ENCODE measurements around the gene MEIKIN.

Gene MEIKIN

DNA sequence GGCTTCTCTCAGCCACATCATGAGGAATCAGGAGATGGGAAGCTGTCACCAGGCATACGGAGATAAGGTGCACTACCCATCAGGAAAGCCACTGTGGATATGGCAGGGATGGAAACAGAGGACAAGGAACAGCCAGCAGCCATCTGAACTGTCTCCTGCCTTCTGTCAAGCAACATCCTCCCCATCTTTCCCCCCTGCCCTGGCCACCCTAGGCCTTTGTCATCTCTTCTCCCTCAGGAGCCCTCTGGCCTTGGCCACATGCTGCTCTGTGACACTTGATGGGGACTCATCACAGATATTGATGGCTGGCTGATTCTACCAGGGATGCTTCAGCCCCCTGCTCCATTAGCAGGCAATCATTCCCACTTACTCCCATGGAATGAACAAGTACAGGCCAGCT lies 21.1 kb upstream of the MEIKIN start:
- H3K9me3 ChIP-seq (ENCODE audit: control insufficient read depth, insufficient read depth, low read length) = no peaks in the 10 kb centered on the region
- H3K27me3 ChIP-seq (ENCODE audit: control insufficient read depth, insufficient read depth, low read length) = no peaks in the 10 kb centered on the region
- no peaks in the 10 kb centered on the region for H3K4me1 ChIP-seq (ENCODE audit: control insufficient read depth, insufficient read depth, low read length)
- H3K9ac ChIP-seq (ENCODE audit: low read depth, low read length) = no peak overlapping the region
- H3K4me3 ChIP-seq (ENCODE audit: low read depth, low read length) = no peak overlapping the region
- H3K36me3 ChIP-seq (ENCODE audit: control insufficient read depth, insufficient read depth, low read length) = no peaks in the 10 kb centered on the region

DNA sequence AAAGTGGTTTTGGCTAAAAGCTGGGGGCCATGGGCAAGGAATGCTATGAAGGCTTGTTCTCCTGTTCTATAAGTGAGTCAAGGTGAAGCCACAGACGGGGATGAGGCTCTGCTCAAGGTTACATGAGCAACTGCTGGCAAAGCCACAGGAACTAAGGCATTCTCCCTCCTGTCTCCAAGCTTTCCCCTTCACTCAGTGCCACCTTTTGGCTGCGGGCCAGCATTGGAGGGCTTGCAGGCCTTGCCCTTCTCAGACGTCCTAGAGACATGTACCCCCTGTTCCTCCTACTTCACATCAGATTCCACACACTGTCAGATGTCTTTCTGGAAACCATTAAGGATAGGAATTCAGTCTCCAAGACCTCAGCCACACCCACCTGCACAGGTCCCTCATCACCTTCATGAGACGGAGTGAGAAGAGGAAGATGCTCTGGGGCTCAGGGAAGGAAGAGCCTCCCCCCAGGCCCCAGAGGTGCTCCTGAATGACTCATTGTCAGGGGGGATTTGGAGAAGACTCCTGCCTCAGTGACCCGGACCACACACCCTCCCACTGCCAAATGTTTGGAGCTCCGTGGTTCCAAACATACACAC lies 20.5 kb upstream of the MEIKIN start:
- no peaks in the 10 kb centered on the region for H3K4me1 ChIP-seq (ENCODE audit: control insufficient read depth, insufficient read depth, low read length)
- no peaks in the 10 kb centered on the region for H3K9me3 ChIP-seq (ENCODE audit: control insufficient read depth, insufficient read depth, low read length)
- no peaks in the 10 kb centered on the region for H3K36me3 ChIP-seq (ENCODE audit: control insufficient read depth, insufficient read depth, low read length)
- H3K27me3 ChIP-seq (ENCODE audit: control insufficient read depth, insufficient read depth, low read length) = no peaks in the 10 kb centered on the region
- H3K9ac ChIP-seq (ENCODE audit: low read depth, low read length) = no peak overlapping the region
- H3K4me3 ChIP-seq (ENCODE audit: low read depth, low read length) = no peak overlapping the region

DNA sequence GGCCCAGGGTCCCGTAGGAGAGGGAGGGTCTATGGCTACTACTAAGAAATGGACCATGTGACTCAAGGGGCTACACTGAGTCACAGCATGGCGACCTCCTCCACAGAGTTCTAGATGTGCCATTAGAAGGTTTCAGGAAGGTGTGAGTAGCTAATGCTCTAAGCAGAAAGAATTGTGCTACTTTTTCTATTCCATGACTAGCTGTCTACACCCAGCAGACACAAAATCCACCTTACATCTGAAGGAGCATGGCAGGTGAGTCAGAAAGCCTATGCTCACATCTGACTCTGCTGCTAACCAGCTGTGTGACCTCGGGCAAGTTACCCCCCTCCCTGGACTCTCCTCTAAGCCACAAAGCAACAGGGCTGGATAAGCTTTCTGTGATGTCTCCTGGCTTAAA lies 14.4 kb upstream of the MEIKIN start:
- no peak overlapping the region for H3K4me3 ChIP-seq (ENCODE audit: low read depth, low read length)
- no peaks in the 10 kb centered on the region for H3K36me3 ChIP-seq (ENCODE audit: control insufficient read depth, insufficient read depth, low read length)
- no peaks in the 10 kb centered on the region for H3K27me3 ChIP-seq (ENCODE audit: control insufficient read depth, insufficient read depth, low read length)
- no peaks in the 10 kb centered on the region for H3K9me3 ChIP-seq (ENCODE audit: control insufficient read depth, insufficient read depth, low read length)
- no peaks in the 10 kb centered on the region for H3K4me1 ChIP-seq (ENCODE audit: control insufficient read depth, insufficient read depth, low read length)
- no peak overlapping the region for H3K9ac ChIP-seq (ENCODE audit: low read depth, low read length)

DNA sequence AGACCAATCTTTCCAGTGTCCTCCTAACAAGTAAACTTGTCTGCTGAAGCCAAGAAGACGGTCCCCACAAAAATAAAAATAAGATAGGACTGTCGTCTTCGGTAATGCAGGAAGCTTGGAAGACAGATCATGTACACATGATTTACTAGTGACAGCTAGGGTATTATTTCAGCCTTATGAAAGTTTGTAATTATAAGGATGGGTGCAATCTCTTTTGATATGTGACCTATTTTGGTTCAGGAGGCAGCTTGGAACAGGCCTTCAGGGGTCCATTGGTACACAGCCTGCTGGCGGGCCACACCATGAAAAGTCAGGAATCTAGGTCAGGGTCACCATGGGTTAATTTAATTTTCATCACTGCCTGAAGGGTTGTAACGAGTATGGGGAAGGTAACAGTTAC lies 13.7 kb upstream of the MEIKIN start:
- Histone ChIP-seq H3K36me3 (ENCODE audit: control insufficient read depth, insufficient read depth, low read length) (no peaks in the 10 kb centered on the region), H3K4me3 (ENCODE audit: low read depth, low read length) (no peak overlapping the region), H3K9me3 (ENCODE audit: control insufficient read depth, insufficient read depth, low read length) (no peaks in the 10 kb centered on the region), H3K27me3 (ENCODE audit: control insufficient read depth, insufficient read depth, low read length) (no peaks in the 10 kb centered on the region), H3K9ac (ENCODE audit: low read depth, low read length) (no peak overlapping the region), H3K4me1 (ENCODE audit: control insufficient read depth, insufficient read depth, low read length) (no peaks in the 10 kb centered on the region)

DNA sequence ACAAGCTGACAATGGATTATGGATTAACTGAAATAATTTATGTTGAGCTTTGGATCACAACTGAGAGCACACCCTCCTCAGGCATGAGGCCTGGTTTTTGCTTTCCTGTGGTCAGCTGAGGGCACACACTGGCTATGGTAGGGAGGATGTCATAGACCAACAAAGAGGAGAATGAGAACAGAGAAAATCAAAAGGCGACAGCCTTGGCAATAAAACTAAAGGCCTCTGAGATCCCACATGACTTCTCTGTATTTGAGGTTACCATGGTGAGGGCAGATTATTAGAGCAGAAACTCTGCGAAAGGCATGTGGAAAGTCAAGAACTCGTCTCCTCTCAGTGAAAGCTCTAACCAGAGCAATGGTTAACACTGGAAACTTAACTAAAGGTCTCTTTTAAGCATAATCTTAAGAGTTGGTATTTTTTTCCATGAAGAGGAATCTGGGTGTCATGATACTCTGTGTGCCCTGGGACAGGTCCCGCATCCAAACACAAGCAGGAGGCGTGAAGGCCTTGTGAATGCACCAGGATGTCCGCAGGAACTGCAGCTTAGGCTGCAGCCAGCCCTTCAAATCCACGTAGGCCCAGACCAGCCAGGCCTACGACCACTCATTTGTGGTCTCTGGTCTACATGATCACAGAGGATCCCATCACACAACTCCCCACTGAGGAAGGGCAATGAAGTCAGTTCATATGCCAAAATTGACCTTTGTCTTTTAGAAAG lies 12.4 kb upstream of the MEIKIN start:
- H3K4me1 ChIP-seq (ENCODE audit: control insufficient read depth, insufficient read depth, low read length) = no peaks in the 10 kb centered on the region
- H3K9ac ChIP-seq (ENCODE audit: low read depth, low read length) = no peak overlapping the region
- H3K27me3 ChIP-seq (ENCODE audit: control insufficient read depth, insufficient read depth, low read length) = no peaks in the 10 kb centered on the region
- no peak overlapping the region for H3K4me3 ChIP-seq (ENCODE audit: low read depth, low read length)
- H3K36me3 ChIP-seq (ENCODE audit: control insufficient read depth, insufficient read depth, low read length) = no peaks in the 10 kb centered on the region
- H3K9me3 ChIP-seq (ENCODE audit: control insufficient read depth, insufficient read depth, low read length) = no peaks in the 10 kb centered on the region

DNA sequence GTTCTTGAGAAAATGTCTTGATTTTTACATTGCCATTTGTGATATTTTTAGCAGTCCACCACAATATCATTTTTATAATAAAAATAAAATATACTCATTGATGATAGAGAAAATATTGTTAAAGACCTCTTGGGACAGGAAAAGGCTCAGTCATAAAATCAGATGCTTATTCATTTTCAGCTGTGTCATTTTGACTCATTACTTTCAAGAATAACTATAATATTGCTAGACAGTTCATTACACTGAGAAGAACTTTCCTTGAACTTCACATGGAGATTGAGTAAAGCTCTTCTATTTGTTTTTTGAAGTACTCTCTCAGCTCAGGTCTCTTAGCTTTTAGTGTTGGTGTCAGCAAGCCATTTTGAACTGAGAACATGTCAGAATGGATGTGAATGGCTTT lies 8.5 kb upstream of the MEIKIN start:
- H3K4me3 ChIP-seq (ENCODE audit: low read depth, low read length) = no peak overlapping the region
- H3K4me1 ChIP-seq (ENCODE audit: control insufficient read depth, insufficient read depth, low read length) = no peaks in the 10 kb centered on the region
- no peaks in the 10 kb centered on the region for H3K9me3 ChIP-seq (ENCODE audit: control insufficient read depth, insufficient read depth, low read length)
- no peaks in the 10 kb centered on the region for H3K36me3 ChIP-seq (ENCODE audit: control insufficient read depth, insufficient read depth, low read length)
- H3K9ac ChIP-seq (ENCODE audit: low read depth, low read length) = no peak overlapping the region
- no peaks in the 10 kb centered on the region for H3K27me3 ChIP-seq (ENCODE audit: control insufficient read depth, insufficient read depth, low read length)

DNA sequence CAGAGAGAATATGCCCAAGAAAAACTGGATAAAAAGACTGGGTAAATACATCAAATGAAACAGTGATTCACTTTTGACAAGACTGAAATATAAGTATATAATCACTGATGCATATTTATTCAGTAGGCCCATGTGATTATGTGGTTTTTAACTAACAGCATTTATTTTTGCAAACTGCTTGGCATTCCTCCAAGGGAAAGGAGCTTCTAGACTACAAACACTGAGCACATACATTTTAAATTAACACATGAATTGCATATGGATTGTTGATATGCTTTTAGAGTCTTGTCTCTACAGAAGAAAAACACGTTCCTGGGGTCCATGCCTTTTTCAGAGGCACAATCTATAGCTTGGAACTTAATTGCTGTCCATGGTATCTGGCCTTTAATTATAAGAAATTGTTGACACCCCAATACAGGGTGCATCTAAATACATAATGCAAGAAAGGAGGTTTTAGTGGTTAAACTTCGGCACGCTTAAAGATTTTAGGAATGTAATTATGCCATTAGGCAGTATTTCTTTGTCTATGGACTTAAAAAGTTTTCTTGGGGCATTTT lies 6.9 kb upstream of the MEIKIN start:
- no peak overlapping the region for H3K9ac ChIP-seq (ENCODE audit: low read depth, low read length)
- H3K4me1 ChIP-seq (ENCODE audit: control insufficient read depth, insufficient read depth, low read length) = no peaks in the 10 kb centered on the region
- H3K9me3 ChIP-seq (ENCODE audit: control insufficient read depth, insufficient read depth, low read length) = no peaks in the 10 kb centered on the region
- H3K27me3 ChIP-seq (ENCODE audit: control insufficient read depth, insufficient read depth, low read length) = no peaks in the 10 kb centered on the region
- H3K4me3 ChIP-seq (ENCODE audit: low read depth, low read length) = no peak overlapping the region
- H3K36me3 ChIP-seq (ENCODE audit: control insufficient read depth, insufficient read depth, low read length) = no peaks in the 10 kb centered on the region

DNA sequence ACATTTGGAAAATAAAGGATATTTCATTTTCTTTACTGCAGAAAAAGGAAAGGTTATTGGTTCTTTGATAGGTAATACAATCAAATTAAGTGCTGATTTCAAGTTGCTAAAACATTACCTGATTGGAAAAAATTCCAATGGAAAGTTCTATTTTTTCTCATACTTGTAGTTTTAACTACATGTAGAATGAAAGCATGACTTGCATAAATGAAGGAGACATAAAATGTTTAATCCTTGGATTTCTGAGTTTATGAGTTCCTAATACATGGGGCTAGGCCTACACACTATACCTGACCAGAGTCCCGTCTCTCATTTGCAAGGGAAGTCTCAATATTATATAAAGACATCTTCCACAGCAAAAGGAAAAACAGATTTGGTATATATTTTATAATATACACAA lies 5.2 kb upstream of the MEIKIN start:
- H3K36me3 ChIP-seq (ENCODE audit: control insufficient read depth, insufficient read depth, low read length) = no peaks in the 10 kb centered on the region
- no peaks in the 10 kb centered on the region for H3K4me1 ChIP-seq (ENCODE audit: control insufficient read depth, insufficient read depth, low read length)
- H3K4me3 ChIP-seq (ENCODE audit: low read depth, low read length) = no peak overlapping the region
- no peak overlapping the region for H3K9ac ChIP-seq (ENCODE audit: low read depth, low read length)
- H3K9me3 ChIP-seq (ENCODE audit: control insufficient read depth, insufficient read depth, low read length) = no peaks in the 10 kb centered on the region
- no peaks in the 10 kb centered on the region for H3K27me3 ChIP-seq (ENCODE audit: control insufficient read depth, insufficient read depth, low read length)

DNA sequence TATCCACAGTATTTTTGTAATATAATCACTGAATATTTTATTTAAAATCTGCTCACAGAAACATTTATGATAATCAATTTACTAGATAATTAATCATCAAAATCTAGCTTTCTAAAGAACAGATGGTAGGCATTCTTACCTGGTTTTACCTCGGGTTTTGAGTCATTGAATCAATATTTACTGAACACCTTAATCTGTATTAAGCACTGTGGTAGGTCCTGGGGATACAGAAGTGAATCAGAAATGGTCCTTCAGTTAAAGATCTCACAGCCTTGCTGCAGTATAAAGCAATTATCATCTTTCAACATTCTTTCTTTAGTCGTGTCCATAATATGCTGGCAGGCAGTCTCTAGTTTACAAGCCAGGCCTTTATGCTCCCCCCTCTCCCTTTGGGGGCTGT lies 2.0 kb upstream of the MEIKIN start:
- Histone ChIP-seq H3K4me1 (ENCODE audit: control insufficient read depth, insufficient read depth, low read length) (no peaks in the 10 kb centered on the region), H3K9ac (ENCODE audit: low read depth, low read length) (no peak overlapping the region), H3K4me3 (ENCODE audit: low read depth, low read length) (no peak overlapping the region), H3K9me3 (ENCODE audit: control insufficient read depth, insufficient read depth, low read length) (no peaks in the 10 kb centered on the region), H3K27me3 (ENCODE audit: control insufficient read depth, insufficient read depth, low read length) (no peaks in the 10 kb centered on the region), H3K36me3 (ENCODE audit: control insufficient read depth, insufficient read depth, low read length) (no peaks in the 10 kb centered on the region)

DNA sequence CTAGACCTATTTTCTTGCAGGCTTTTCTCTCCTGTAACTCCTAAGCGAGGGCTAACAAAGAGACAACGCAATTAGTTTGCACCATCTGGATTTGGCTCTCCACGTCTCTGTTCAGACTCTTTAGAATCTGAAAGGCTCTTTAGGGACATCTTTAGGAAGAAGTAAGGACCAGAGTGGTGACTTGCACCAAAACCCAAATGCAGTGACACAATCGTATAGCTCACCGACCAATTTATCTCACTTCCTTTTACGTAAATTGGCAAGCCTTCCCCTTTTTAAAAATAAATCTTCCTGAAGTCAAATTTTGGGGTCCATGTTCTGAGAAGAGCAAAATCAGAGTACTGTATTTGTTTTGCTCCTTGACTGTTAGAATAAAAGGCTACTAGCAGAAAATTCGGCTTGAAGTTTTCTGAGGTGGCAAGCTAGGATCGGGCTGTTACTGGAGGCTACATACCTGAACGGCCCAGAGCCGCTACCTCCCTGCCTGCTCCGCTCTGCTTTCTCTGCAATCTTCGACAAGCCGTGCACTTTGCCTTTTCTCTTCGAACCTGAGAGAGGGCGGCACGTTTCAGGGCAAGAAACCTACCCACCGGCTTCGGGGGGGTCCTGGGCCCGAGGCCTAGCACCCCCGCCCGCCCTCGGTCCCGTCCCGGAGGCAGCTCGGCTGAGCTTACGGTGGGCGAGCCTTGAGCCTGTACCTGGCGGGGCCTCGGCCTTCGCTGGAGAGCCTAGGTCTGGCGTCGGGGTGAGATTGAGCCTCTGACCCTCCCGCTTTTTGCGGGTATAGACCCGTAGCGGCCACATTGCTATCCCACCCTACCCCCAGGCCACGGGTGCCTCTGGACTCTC lies 537 bp downstream of the MEIKIN start:
- H3K36me3 ChIP-seq (ENCODE audit: control insufficient read depth, insufficient read depth, low read length) = no peaks in the 10 kb centered on the region
- H3K4me1 ChIP-seq (ENCODE audit: control insufficient read depth, insufficient read depth, low read length) = no peaks in the 10 kb centered on the region
- no peak overlapping the region for H3K9ac ChIP-seq (ENCODE audit: low read depth, low read length)
- H3K27me3 ChIP-seq (ENCODE audit: control insufficient read depth, insufficient read depth, low read length) = no peaks in the 10 kb centered on the region
- no peaks in the 10 kb centered on the region for H3K9me3 ChIP-seq (ENCODE audit: control insufficient read depth, insufficient read depth, low read length)
- no peak overlapping the region for H3K4me3 ChIP-seq (ENCODE audit: low read depth, low read length)

DNA sequence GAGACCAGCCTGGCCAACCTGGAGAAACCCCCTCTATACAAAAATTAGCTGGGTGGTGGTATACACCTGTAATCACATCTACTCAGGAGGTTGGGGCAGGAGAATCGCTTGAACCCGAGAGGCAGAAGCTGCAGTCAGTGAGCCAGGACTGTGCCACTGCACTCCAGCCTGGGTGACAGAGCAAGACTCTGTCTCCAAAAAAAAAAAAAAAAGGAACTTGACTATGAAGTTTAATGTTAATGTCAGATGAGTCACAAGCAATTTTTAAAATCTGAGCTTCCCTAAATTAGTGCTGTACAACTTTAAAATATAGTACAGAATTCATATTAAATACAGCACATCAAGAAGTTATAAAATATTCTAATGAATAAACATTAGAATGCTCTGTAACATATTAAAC lies 1.5 kb downstream of the MEIKIN start:
- H3K27me3 ChIP-seq (ENCODE audit: control insufficient read depth, insufficient read depth, low read length) = no peaks in the 10 kb centered on the region
- H3K4me3 ChIP-seq (ENCODE audit: low read depth, low read length) = no peak overlapping the region
- H3K9me3 ChIP-seq (ENCODE audit: control insufficient read depth, insufficient read depth, low read length) = no peaks in the 10 kb centered on the region
- no peak overlapping the region for H3K9ac ChIP-seq (ENCODE audit: low read depth, low read length)
- no peaks in the 10 kb centered on the region for H3K4me1 ChIP-seq (ENCODE audit: control insufficient read depth, insufficient read depth, low read length)
- no peaks in the 10 kb centered on the region for H3K36me3 ChIP-seq (ENCODE audit: control insufficient read depth, insufficient read depth, low read length)
